ENCODE measurements around the gene PLAAT5. TPM values are rescaled to one million over a fixed set of nuclear protein-coding genes. Genes with fewer than 3 reads are reported as not detected.

PLAAT5 gene
- total and polyA plus RNA-seq, 2 of the 8 experiments (the other 6 are each of a cell fraction or from before 2014, with no cell fraction given) = 16.0 to 18.7 TPM

- POLR2A ChIA-PET (ENCODE audit: partially characterized antibody) = interaction anchor here (0.9 to 1.3 kb wide), 5 partner anchors 9 to 29 kb away, joined by 3 to 4 read pairs (median 3); partner anchors contain the start of gene PLAAT4
- no peak overlapping the region for H2BK15ac ChIP-seq (ENCODE audit: low read length)
- peaks cover 9 to 21% (median 15%) of the 10 kb centered on the region in 4 experiments for H3K4me1 ChIP-seq (replicated peaks in 1 of 4; ENCODE audit: control insufficient read depth in 3 of 4, insufficient read depth in 4 of 4, low read length in 3 of 4)
- H3K18ac ChIP-seq (ENCODE audit: extremely low read depth, low read length) = no peak overlapping the region
- no peak overlapping the region for H2AK5ac ChIP-seq (ENCODE audit: low read depth, low read length)
- no peak overlapping the region for H3K27ac ChIP-seq (ENCODE audit: low read depth, low read length)
- no peak overlapping the region for H3K56ac ChIP-seq (replicated peaks; ENCODE audit: insufficient read length, low read depth, low read length)
- no peak overlapping the region for H3K23ac ChIP-seq (ENCODE audit: insufficient read length)
- H2BK5ac ChIP-seq (ENCODE audit: low read depth, low read length) = no peak overlapping the region
- H2AFZ ChIP-seq (ENCODE audit: low read length) = no peak overlapping the region
- no peak for TF ChIP-seq SIX5 (IDR thresholded peaks at IDR 0.05; ENCODE audit: low read depth, low read length)
- TF ChIP-seq SIN3A (conservative IDR thresholded peaks at IDR 0.05 in 1 of 2, IDR thresholded peaks at IDR 0.05 in 1 of 2; ENCODE audit: low read depth in 1 of 2, low read length in 2 of 2) = no peak
- TF ChIP-seq RAD21 (IDR thresholded peaks at IDR 0.05 in 1 of 2, conservative IDR thresholded peaks at IDR 0.05 in 1 of 2; ENCODE audit: low read depth in 2 of 2, low read length in 2 of 2) = peak; percentile 71 to 82
- TF ChIP-seq CTCF (IDR thresholded peaks at IDR 0.05; ENCODE audit: control extremely low read depth in 1 of 3, insufficient read depth in 1 of 3, low read depth in 1 of 3, low read length in 3 of 3) = peak; percentile 62 to 71 (median 71)
- TF ChIP-seq YY1 (IDR thresholded peaks at IDR 0.05; ENCODE audit: low read depth, low read length) = 0 out of 2 replicates have a peak, but pooled peaks have one; percentile 18
- H3K79me1 ChIP-seq (ENCODE audit: low read depth, low read length) = no peaks in the 10 kb centered on the region
- no peaks in the 10 kb centered on the region for H3K36me3 ChIP-seq (ENCODE audit: control insufficient read depth in 2 of 4, insufficient read depth in 4 of 4, low read length in 3 of 4)
- H2BK12ac ChIP-seq (ENCODE audit: low read depth, low read length) = no peak overlapping the region
- no peak overlapping the region for H4K5ac ChIP-seq (ENCODE audit: insufficient read length, low read depth, low read length)
- CTCF ChIA-PET (ENCODE audit: partially characterized antibody) = interaction anchor here (0.5 to 8.2 kb wide), 21 partner anchors 10 to 473 kb away, joined by 3 to 97 read pairs (median 3); partner anchors contain the start of gene PLAAT5
- H4K20me1 ChIP-seq (replicated peaks in 1 of 2; ENCODE audit: control insufficient read depth in 1 of 2, insufficient read depth in 2 of 2, low read length in 2 of 2) = no peaks in the 10 kb centered on the region
- H3K9ac ChIP-seq (replicated peaks in 1 of 4; ENCODE audit: extremely low read depth in 1 of 4, low read depth in 3 of 4, low read length in 3 of 4) = no peak overlapping the region
- DNase-seq (ENCODE audit: low read depth in 1 of 2, low spot score in 2 of 2) (peak in 1 of 2 experiments; percentile 54), FAIRE-seq (no peak)
- no peaks in the 10 kb centered on the region for H3K23me2 ChIP-seq (ENCODE audit: low read depth, low read length)
- no peak overlapping the region for H3K4me2 ChIP-seq (ENCODE audit: insufficient read depth in 1 of 2, low read depth in 2 of 2, low read length in 2 of 2)
- no peak overlapping the region for H4K8ac ChIP-seq (ENCODE audit: extremely low read depth, insufficient read depth, low read length)
- no peaks in the 10 kb centered on the region for H3K79me2 ChIP-seq (ENCODE audit: control insufficient read depth in 1 of 2, insufficient read depth in 2 of 2, low read length in 2 of 2)
- no peaks in the 10 kb centered on the region for H3K9me3 ChIP-seq (ENCODE audit: insufficient read depth in 2 of 2, low read depth in 1 of 2, low read length in 1 of 2)
- WGBS, 2 experiments (ENCODE audit: extremely low coverage in 1 of 2, insufficient coverage in 1 of 2, insufficient read length in 1 of 2, insufficient replicate concordance in 2 of 2, low coverage in 1 of 2, low lambda C conversion rate in 2 of 2, missing lambda C conversion rate in 1 of 2) = 94% methylated on average over 3 of the region's 3 CpGs; no CpG with 5 or more reads in 1 of the 2 experiments
- H2BK20ac ChIP-seq (ENCODE audit: low read length) = no peak overlapping the region
- H4K91ac ChIP-seq (replicated peaks; ENCODE audit: insufficient read length, low read length) = no peak overlapping the region
- no peak overlapping the region for H3K4ac ChIP-seq (replicated peaks; ENCODE audit: insufficient read length, low read depth, low read length)
- H3K14ac ChIP-seq (ENCODE audit: insufficient read length) = no peak overlapping the region
- no peak overlapping the region for H3K4me3 ChIP-seq (ENCODE audit: extremely low read depth in 1 of 4, insufficient read depth in 2 of 4, low read depth in 3 of 4, low read length in 4 of 4)
- no peaks in the 10 kb centered on the region for H3K27me3 ChIP-seq (replicated peaks in 1 of 4; ENCODE audit: control insufficient read depth in 3 of 4, extremely low read depth in 1 of 4, insufficient read depth in 3 of 4, low read length in 3 of 4)
- H2BK120ac ChIP-seq (replicated peaks; ENCODE audit: low read depth, low read length) = peak overlapping the region; percentile 5
Measured at GRCh38 chr11:63508009-63508408, 17.0 kb upstream of the PLAAT5 start.
